ENCODE data around the gene PLA2G10. TPM values are rescaled to one million over a fixed set of nuclear protein-coding genes. Genes with fewer than 3 reads are reported as not detected.
"Not testable (repeated sequence)": the region's sequence is repeated elsewhere in the genome, so short reads cannot be mapped to it uniquely, and the experiment has no call there.

The PLA2G10 gene
- total RNA-seq = not detected

GRCh38 chr16:14694129-14694528 lies at the start of gene PLA2G10:
Gene PLA2G10 (minus strand): TSS chr16:14694308. CDS start chr16:14694229, 79 bp downstream.
- DNase-seq; H3K4me3 Mint-ChIP-seq; H3K27me3 Mint-ChIP-seq (ENCODE audit: low read depth); H3K9me3 Mint-ChIP-seq; ATAC-seq (replicated peaks in 1 of 2); H3K27ac Mint-ChIP-seq; H3K4me1 Mint-ChIP-seq (ENCODE audit: low read depth); H3K36me3 Mint-ChIP-seq (ENCODE audit: insufficient read depth in 2 of 2): not testable (repeated sequence)

GRCh38 chr16:14742273-14743128 lies 48.4 kb upstream of the PLA2G10 start, which contains the start of gene NPIPA2:
Gene NPIPA2 (plus strand): TSS chr16:14742533. CDS start chr16:14748066, 5,533 bp downstream.
- not testable (repeated sequence) for DNase-seq; H3K9me3 Mint-ChIP-seq; H3K27ac Mint-ChIP-seq; H3K36me3 Mint-ChIP-seq (ENCODE audit: insufficient read depth in 2 of 2); H3K27me3 Mint-ChIP-seq (ENCODE audit: low read depth); H3K4me1 Mint-ChIP-seq (ENCODE audit: low read depth); H3K4me3 Mint-ChIP-seq
- ATAC-seq (replicated peaks in 1 of 2) = peak; percentile 100

GRCh38 chr16:14741794-14742193 lies 47.7 kb upstream of the PLA2G10 start:
- H3K27ac Mint-ChIP-seq; ATAC-seq (replicated peaks in 1 of 2); H3K27me3 Mint-ChIP-seq (ENCODE audit: low read depth); H3K36me3 Mint-ChIP-seq (ENCODE audit: insufficient read depth in 2 of 2); H3K9me3 Mint-ChIP-seq; H3K4me1 Mint-ChIP-seq (ENCODE audit: low read depth); H3K4me3 Mint-ChIP-seq; DNase-seq: not testable (repeated sequence)

- not testable (repeated sequence) for H3K27ac Mint-ChIP-seq; H3K27me3 Mint-ChIP-seq (ENCODE audit: low read depth); H3K4me3 Mint-ChIP-seq; DNase-seq; H3K9me3 Mint-ChIP-seq; ATAC-seq (replicated peaks in 1 of 2); H3K36me3 Mint-ChIP-seq (ENCODE audit: insufficient read depth in 2 of 2); H3K4me1 Mint-ChIP-seq (ENCODE audit: low read depth)
Observed at GRCh38 chr16:14740832-14741385, 46.8 kb upstream of the PLA2G10 start.

- H3K36me3 Mint-ChIP-seq (ENCODE audit: insufficient read depth in 2 of 2); ATAC-seq (replicated peaks in 1 of 2); H3K27me3 Mint-ChIP-seq (ENCODE audit: low read depth); H3K9me3 Mint-ChIP-seq; H3K4me3 Mint-ChIP-seq; H3K27ac Mint-ChIP-seq; DNase-seq; H3K4me1 Mint-ChIP-seq (ENCODE audit: low read depth): not testable (repeated sequence)
Observed at GRCh38 chr16:14733233-14733632, 39.1 kb upstream of the PLA2G10 start.

GRCh38 chr16:14703156-14704011 lies 9.3 kb upstream of the PLA2G10 start, which contains the start of gene NPIPA3:
Gene NPIPA3 (plus strand): TSS chr16:14703411. CDS start chr16:14708944, 5,533 bp downstream.
- H3K4me3 Mint-ChIP-seq; DNase-seq; H3K27me3 Mint-ChIP-seq (ENCODE audit: low read depth); H3K36me3 Mint-ChIP-seq (ENCODE audit: insufficient read depth in 2 of 2); H3K27ac Mint-ChIP-seq; H3K9me3 Mint-ChIP-seq; H3K4me1 Mint-ChIP-seq (ENCODE audit: low read depth): not testable (repeated sequence)
- ATAC-seq (replicated peaks in 1 of 2) = peak; percentile 99 to 100

GRCh38 chr16:14702672-14703071 lies 8.6 kb upstream of the PLA2G10 start:
- not testable (repeated sequence) for H3K27ac Mint-ChIP-seq; H3K4me1 Mint-ChIP-seq (ENCODE audit: low read depth); H3K9me3 Mint-ChIP-seq; H3K4me3 Mint-ChIP-seq; DNase-seq; H3K27me3 Mint-ChIP-seq (ENCODE audit: low read depth); H3K36me3 Mint-ChIP-seq (ENCODE audit: insufficient read depth in 2 of 2)
- ATAC-seq (replicated peaks in 1 of 2) = peak in 1 of 2 donors; percentile 15

GRCh38 chr16:14701859-14702258 lies 7.8 kb upstream of the PLA2G10 start:
- H3K27ac Mint-ChIP-seq; H3K4me1 Mint-ChIP-seq (ENCODE audit: low read depth); ATAC-seq (replicated peaks in 1 of 2); H3K36me3 Mint-ChIP-seq (ENCODE audit: insufficient read depth in 2 of 2); DNase-seq; H3K4me3 Mint-ChIP-seq; H3K9me3 Mint-ChIP-seq; H3K27me3 Mint-ChIP-seq (ENCODE audit: low read depth): not testable (repeated sequence)

- H3K27me3 Mint-ChIP-seq (ENCODE audit: low read depth); H3K36me3 Mint-ChIP-seq (ENCODE audit: insufficient read depth in 2 of 2); H3K9me3 Mint-ChIP-seq; H3K4me3 Mint-ChIP-seq; H3K4me1 Mint-ChIP-seq (ENCODE audit: low read depth); H3K27ac Mint-ChIP-seq; ATAC-seq (replicated peaks in 1 of 2); DNase-seq: not testable (repeated sequence)
Observed at GRCh38 chr16:14685870-14686793, 8.0 kb downstream of the PLA2G10 start.

- Mint-ChIP-seq H3K4me1 (ENCODE audit: low read depth) (no peaks in the 10 kb centered on the region), H3K9me3 (no peaks in the 10 kb centered on the region), H3K27ac (no peak overlapping the region), H3K4me3 (no peak overlapping the region), H3K27me3 (ENCODE audit: low read depth) (no peaks in the 10 kb centered on the region), H3K36me3 (ENCODE audit: insufficient read depth in 2 of 2) (no peaks in the 10 kb centered on the region)
- ATAC-seq (replicated peaks in 1 of 2) (no peak), DNase-seq (no peak)
Observed at GRCh38 chr16:14682121-14682520, 12.0 kb downstream of the PLA2G10 start.

- no peaks in the 10 kb centered on the region for H3K4me1 Mint-ChIP-seq (ENCODE audit: low read depth)
- no peaks in the 10 kb centered on the region for H3K36me3 Mint-ChIP-seq (ENCODE audit: insufficient read depth in 2 of 2)
- H3K27ac Mint-ChIP-seq = no peak overlapping the region
- no peak overlapping the region for H3K4me3 Mint-ChIP-seq
- H3K27me3 Mint-ChIP-seq (ENCODE audit: low read depth) = no peaks in the 10 kb centered on the region
- H3K9me3 Mint-ChIP-seq = no peaks in the 10 kb centered on the region
- ATAC-seq (replicated peaks in 1 of 2) (no peak), DNase-seq (no peak)
Observed at GRCh38 chr16:14681115-14681514, 13.0 kb downstream of the PLA2G10 start.

GRCh38 chr16:14680396-14680795 lies 13.7 kb downstream of the PLA2G10 start:
- not testable (repeated sequence) for H3K36me3 Mint-ChIP-seq (ENCODE audit: insufficient read depth in 2 of 2); H3K4me1 Mint-ChIP-seq (ENCODE audit: low read depth); H3K27me3 Mint-ChIP-seq (ENCODE audit: low read depth); H3K27ac Mint-ChIP-seq; H3K9me3 Mint-ChIP-seq; ATAC-seq (replicated peaks in 1 of 2); DNase-seq; H3K4me3 Mint-ChIP-seq
